Measurements from ENCODE around the gene CDKN2B-AS1.

GRCh38 chr9:22120595-22120994 is 126.0 kb downstream of the CDKN2B-AS1 start:
- TF ChIP-seq POLR2AphosphoS5 (IDR thresholded peaks at IDR 0.05) (no peak), POLR2A (IDR thresholded peaks at IDR 0.05) (no peak)
- TF ChIP-seq, protein P1, sequence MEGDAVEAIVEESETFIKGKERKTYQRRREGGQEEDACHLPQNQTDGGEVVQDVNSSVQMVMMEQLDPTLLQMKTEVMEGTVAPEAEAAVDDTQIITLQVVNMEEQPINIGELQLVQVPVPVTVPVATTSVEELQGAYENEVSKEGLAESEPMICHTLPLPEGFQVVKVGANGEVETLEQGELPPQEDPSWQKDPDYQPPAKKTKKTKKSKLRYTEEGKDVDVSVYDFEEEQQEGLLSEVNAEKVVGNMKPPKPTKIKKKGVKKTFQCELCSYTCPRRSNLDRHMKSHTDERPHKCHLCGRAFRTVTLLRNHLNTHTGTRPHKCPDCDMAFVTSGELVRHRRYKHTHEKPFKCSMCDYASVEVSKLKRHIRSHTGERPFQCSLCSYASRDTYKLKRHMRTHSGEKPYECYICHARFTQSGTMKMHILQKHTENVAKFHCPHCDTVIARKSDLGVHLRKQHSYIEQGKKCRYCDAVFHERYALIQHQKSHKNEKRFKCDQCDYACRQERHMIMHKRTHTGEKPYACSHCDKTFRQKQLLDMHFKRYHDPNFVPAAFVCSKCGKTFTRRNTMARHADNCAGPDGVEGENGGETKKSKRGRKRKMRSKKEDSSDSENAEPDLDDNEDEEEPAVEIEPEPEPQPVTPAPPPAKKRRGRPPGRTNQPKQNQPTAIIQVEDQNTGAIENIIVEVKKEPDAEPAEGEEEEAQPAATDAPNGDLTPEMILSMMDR (IDR thresholded peaks at IDR 0.05): no peak
